Mesendoderm (in vitro differentiated cells): ENCODE data around the gene ARHGAP26.

ENCODE experiments used
- DNase-seq: peaks from one replicate; pipeline ENCODE4 v3.0.0; 2013
- H2AK5ac ChIP-seq: 2 replicates; pipeline ENCODE4 v1.6.1; 2013; ENCODE audit warnings: low read length, inconsistent platforms
- H2BK120ac ChIP-seq: 2 replicates; pipeline ENCODE4 v1.6.1; 2013; ENCODE audit warnings: low read depth, mild to moderate bottlenecking, low read length, moderate library complexity, mixed read lengths
- H2BK15ac ChIP-seq: replicated peaks from 2 replicates; pipeline ENCODE4 v1.6.1; 2013; ENCODE audit warnings: low read depth, mild to moderate bottlenecking, moderate library complexity
- H2BK5ac ChIP-seq: 2 replicates; pipeline ENCODE4 v1.6.1; 2013; ENCODE audit warnings: low read length, inconsistent platforms
- H3K18ac ChIP-seq: 2 replicates; pipeline ENCODE4 v1.6.1; 2013; ENCODE audit warnings: mild to moderate bottlenecking, low read length, mixed read lengths
- H3K23ac ChIP-seq: one replicate; pipeline ENCODE4 v1.6.1; 2013; ENCODE audit warnings: low read length
- H3K27ac ChIP-seq: 2 replicates; pipeline ENCODE4 v1.5.1; 2013; ENCODE audit warnings: low read depth, mild to moderate bottlenecking, inconsistent platforms, low read length, moderate library complexity
- H3K27me3 ChIP-seq: 2 replicates; pipeline ENCODE4 v1.6.1; 2013; ENCODE audit warnings: low read length, control low read depth, mild to moderate bottlenecking, inconsistent platforms; ENCODE audit not compliant: insufficient read depth, poor library complexity
- H3K36me3 ChIP-seq: 2 replicates; pipeline ENCODE4 v1.6.1; 2013; ENCODE audit warnings: low read length, inconsistent platforms; ENCODE audit not compliant: control insufficient read depth, insufficient read depth
- H3K4ac ChIP-seq: one replicate; pipeline ENCODE4 v1.6.1; 2013; ENCODE audit warnings: low read depth, mild to moderate bottlenecking, low read length, moderate library complexity
- H3K4me1 ChIP-seq: 2 replicates; pipeline ENCODE4 v1.6.1; 2013; ENCODE audit warnings: low read depth, low read length, inconsistent platforms; ENCODE audit not compliant: control insufficient read depth
- H3K4me2 ChIP-seq: 2 replicates; pipeline ENCODE4 v1.6.1; 2013; ENCODE audit warnings: low read length
- H3K4me3 ChIP-seq: 2 replicates; pipeline ENCODE4 v1.5.1; 2013; ENCODE audit warnings: mild to moderate bottlenecking, low read length
- H3K56ac ChIP-seq: one replicate; pipeline ENCODE4 v1.6.1; 2013; ENCODE audit warnings: low read length
- H3K79me1 ChIP-seq: 2 replicates; pipeline ENCODE4 v1.6.1; 2013; ENCODE audit warnings: low read length, inconsistent platforms
- H3K79me2 ChIP-seq: 2 replicates; pipeline ENCODE4 v1.6.1; 2013; ENCODE audit warnings: mild to moderate bottlenecking, low read length; ENCODE audit not compliant: control insufficient read depth, insufficient read depth
- H3K9ac ChIP-seq: 2 replicates; pipeline ENCODE4 v1.6.1; 2013; ENCODE audit warnings: low read length, inconsistent platforms
- H4K5ac ChIP-seq: one replicate; pipeline ENCODE4 v1.6.1; 2013; ENCODE audit warnings: low read length
- H4K8ac ChIP-seq: one replicate; pipeline ENCODE4 v1.6.1; 2013; ENCODE audit warnings: low read depth, mild to moderate bottlenecking, control low read depth, low read length, moderate library complexity
- WGBS: extraction: QIAGEN DNeasy Blood & Tissue Kit; methylation state at CpG from one replicate; pipeline ENCODE4 v1.1.7; 2013; ENCODE audit warnings: low lambda C conversion rate, missing lambda C conversion rate; ENCODE audit not compliant: insufficient coverage; ENCODE audit errors: extremely low coverage; 5-methylcytosine and 5-hydroxymethylcytosine counted together

The ARHGAP26 gene

DNA sequence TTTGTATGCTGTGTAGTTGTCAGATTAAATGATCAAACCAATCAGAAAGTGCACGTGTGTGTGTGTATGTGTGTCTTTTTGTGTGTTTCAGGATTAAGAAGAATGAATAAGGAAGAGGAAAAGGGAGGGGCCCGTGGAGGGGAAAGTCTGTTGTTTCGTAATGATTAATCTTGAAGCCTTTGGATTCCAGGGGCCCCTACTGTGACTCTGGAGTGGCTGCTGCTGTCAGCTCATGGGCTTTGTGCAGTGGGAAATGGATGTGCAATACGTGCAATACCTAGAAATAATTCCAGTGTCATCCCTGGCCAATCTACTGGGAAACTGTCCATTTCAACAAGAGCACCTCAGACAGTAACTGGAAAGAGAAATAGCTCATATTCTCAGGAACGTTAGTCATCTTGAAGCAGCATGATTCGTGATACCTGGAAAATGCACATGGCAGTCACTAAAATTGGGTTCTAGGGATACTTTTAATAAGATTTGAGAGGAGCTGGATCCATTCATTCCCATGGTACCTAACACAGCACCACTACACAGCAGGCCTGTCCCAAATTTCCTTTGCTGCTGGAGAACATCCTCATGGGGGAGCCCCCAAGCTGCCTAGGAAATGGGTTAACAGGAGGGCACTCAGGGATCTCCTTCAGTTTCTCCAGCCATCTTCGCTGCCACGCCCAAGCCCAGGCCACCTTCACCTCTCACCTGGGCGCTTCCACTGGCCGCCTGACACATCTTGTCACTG lies 447.1 kb downstream of the ARHGAP26 start:
- Histone ChIP-seq H3K4ac (no peak overlapping the region), H3K27ac (no peak overlapping the region), H3K9ac (no peak overlapping the region), H3K4me2 (no peak overlapping the region), H3K56ac (peak overlapping the region; percentile 44), H2AK5ac (peak overlapping the region; percentile 49), H2BK5ac (peak overlapping the region; percentile 77), H3K79me1 (no peaks in the 10 kb centered on the region), H3K18ac (peak overlapping the region; percentile 71), H3K23ac (no peak overlapping the region), H3K4me3 (no peak overlapping the region), H4K5ac (no peak overlapping the region), H3K27me3 (no peaks in the 10 kb centered on the region), H3K79me2 (no peaks in the 10 kb centered on the region), H3K4me1 (peaks cover 26% of the 10 kb centered on the region), H3K36me3 (no peaks in the 10 kb centered on the region), H4K8ac (no peak overlapping the region), H2BK120ac (no peak overlapping the region), H2BK15ac (no peak overlapping the region)
- whole genome bisulfite sequencing = no CpG with 5 or more reads among the region's 10 CpGs
- peak; percentile 23 for DNase-seq

DNA sequence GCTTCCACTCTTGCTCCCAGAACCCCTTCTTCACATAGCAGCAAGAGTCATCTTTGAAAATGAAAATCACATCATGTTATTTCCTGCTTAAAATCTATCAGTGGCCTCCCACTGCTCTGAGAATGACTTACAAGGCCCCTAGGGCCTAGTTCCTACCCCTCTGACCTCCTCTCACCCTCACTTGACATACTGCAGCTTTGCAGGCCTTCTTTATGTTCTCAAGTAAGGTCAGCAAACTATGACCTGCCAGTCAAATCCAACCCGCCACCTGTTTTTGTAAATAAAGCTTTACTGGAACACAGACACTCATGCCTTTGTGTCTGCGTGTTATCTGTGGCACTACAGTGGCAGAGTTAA lies 447.6 kb downstream of the ARHGAP26 start:
- Histone ChIP-seq H3K79me1 (no peaks in the 10 kb centered on the region), H4K8ac (no peak overlapping the region), H3K18ac (peak overlapping the region; percentile 71), H2AK5ac (no peak overlapping the region), H2BK15ac (no peak overlapping the region), H3K23ac (no peak overlapping the region), H3K56ac (peak overlapping the region; percentile 56), H3K4me2 (no peak overlapping the region), H4K5ac (no peak overlapping the region), H2BK120ac (peak overlapping the region; percentile 54), H3K79me2 (no peaks in the 10 kb centered on the region), H2BK5ac (peak overlapping the region; percentile 77), H3K36me3 (no peaks in the 10 kb centered on the region), H3K4me3 (no peak overlapping the region), H3K27ac (no peak overlapping the region), H3K4me1 (peaks cover 26% of the 10 kb centered on the region), H3K4ac (no peak overlapping the region), H3K9ac (no peak overlapping the region), H3K27me3 (no peaks in the 10 kb centered on the region)
- no CpG with 5 or more reads among the region's 2 CpGs for WGBS
- DNase-seq = peak; percentile 43

DNA sequence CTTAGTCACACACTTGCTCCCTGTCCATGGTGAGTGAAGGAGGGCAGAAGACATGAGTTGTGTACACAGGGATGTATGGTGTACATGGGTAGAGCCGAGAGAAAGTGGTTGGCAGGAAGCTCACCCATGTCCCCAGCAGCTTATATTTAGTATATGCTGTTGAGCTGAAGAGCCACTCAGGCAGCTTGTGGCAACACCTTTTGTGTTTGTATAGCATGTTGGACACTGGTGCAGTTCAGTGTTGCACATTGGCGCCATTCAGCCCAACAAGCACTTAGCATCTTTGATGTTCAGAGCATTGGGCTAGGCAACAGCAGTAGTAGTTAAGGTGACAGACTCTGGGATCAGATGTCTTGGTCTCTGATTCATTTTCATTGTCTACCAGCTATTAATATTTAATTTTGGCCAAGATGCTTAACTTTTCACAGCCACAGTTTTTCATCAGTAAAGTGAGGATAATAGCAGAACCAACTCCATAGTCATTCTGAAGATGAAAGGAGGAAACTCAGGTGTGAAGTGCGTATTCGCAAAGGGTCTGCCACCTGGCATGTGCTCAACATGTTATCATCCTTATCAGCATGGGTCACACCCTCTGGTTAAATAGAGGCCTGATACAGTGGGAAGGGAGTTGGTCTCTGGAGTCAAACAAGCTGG lies 448.5 kb downstream of the ARHGAP26 start:
- H3K27me3 ChIP-seq = no peaks in the 10 kb centered on the region
- DNase-seq = peak; percentile 88
- peak overlapping the region; percentile 56 for H3K56ac ChIP-seq
- H3K4me2 ChIP-seq = no peak overlapping the region
- H3K18ac ChIP-seq = peak overlapping the region; percentile 69
- H2BK120ac ChIP-seq = peak overlapping the region; percentile 54
- H3K79me2 ChIP-seq = no peaks in the 10 kb centered on the region
- no peak overlapping the region for H3K23ac ChIP-seq
- no peak overlapping the region for H3K4me3 ChIP-seq
- H3K27ac ChIP-seq = peak overlapping the region; percentile 57
- H3K4me1 ChIP-seq = peaks cover 21% of the 10 kb centered on the region
- no peak overlapping the region for H4K5ac ChIP-seq
- no peak overlapping the region for H3K9ac ChIP-seq
- no peak overlapping the region for H4K8ac ChIP-seq
- no peak overlapping the region for H2BK15ac ChIP-seq
- H3K79me1 ChIP-seq = no peaks in the 10 kb centered on the region
- no peaks in the 10 kb centered on the region for H3K36me3 ChIP-seq
- H2AK5ac ChIP-seq = peak overlapping the region; percentile 28
- no peak overlapping the region for H3K4ac ChIP-seq
- peak overlapping the region; percentile 77 for H2BK5ac ChIP-seq
- WGBS = no CpG with 5 or more reads among the region's 4 CpGs

DNA sequence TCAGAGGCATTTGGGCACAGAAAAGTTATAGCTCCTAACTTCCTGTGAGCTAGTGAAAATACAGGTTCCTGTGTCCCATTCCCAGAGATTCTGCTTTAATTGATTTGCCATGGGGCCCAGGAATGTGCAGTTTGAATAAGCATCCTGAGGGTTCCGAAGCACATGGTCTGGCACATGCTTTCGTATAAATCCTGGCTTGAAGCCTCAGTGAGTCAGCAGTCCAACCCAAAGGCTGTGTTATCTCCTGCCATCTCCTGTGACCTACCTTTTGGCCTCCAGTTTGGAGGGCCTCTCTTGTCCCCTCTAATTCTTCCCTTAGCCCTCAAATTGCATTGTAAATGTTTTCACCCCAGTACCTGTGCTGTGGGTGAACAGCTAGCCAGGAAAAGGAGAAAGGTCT lies 449.5 kb downstream of the ARHGAP26 start:
- Histone ChIP-seq H3K79me1 (no peaks in the 10 kb centered on the region), H4K5ac (peak overlapping the region; percentile 44), H2BK120ac (no peak overlapping the region), H2BK5ac (peak overlapping the region; percentile 61), H3K4ac (no peak overlapping the region), H3K27ac (no peak overlapping the region), H3K9ac (no peak overlapping the region), H3K4me2 (no peak overlapping the region), H3K4me1 (peaks cover 17% of the 10 kb centered on the region), H3K27me3 (no peaks in the 10 kb centered on the region), H3K4me3 (no peak overlapping the region), H3K56ac (peak overlapping the region; percentile 40), H3K36me3 (no peaks in the 10 kb centered on the region), H2BK15ac (no peak overlapping the region), H3K79me2 (no peaks in the 10 kb centered on the region), H3K18ac (peak overlapping the region; percentile 22), H2AK5ac (peak overlapping the region; percentile 63), H4K8ac (no peak overlapping the region), H3K23ac (no peak overlapping the region)
- no CpG with 5 or more reads among the region's 2 CpGs for WGBS
- DNase-seq = peak; percentile 39

DNA sequence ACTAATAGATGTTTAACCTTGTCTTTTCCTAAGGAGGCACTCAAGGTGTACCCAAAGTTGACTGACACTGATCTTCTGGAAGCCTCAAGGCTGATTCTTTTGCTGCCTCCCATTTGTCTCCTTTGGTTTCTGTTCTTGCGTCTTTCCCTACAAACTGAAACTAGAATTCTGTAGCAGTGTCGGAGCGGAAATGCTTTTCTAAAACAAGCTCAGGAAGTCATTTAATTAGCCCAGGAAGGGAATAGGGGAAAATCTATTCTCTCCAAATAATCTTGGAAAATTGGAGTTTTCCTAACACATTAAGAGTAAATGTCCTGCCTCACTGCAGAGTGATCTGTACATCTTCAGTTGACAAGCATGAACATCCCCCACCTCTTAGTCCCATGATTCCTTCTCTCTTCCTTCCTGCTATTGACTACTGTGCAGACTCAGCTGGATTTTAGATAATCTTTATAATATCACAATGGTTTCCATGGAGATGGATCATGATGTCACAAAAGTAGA lies 450.6 kb downstream of the ARHGAP26 start:
- Histone ChIP-seq H2BK15ac (no peak overlapping the region), H3K79me2 (no peaks in the 10 kb centered on the region), H3K27me3 (no peaks in the 10 kb centered on the region), H3K4me3 (no peak overlapping the region), H3K27ac (no peak overlapping the region), H2BK120ac (no peak overlapping the region), H3K23ac (no peak overlapping the region), H4K5ac (no peak overlapping the region), H3K4me1 (peaks cover 17% of the 10 kb centered on the region), H3K18ac (peak overlapping the region; percentile 16), H3K79me1 (no peaks in the 10 kb centered on the region), H3K56ac (no peak overlapping the region), H2BK5ac (no peak overlapping the region), H3K9ac (no peak overlapping the region), H3K4ac (no peak overlapping the region), H3K4me2 (no peak overlapping the region), H2AK5ac (peak overlapping the region; percentile 71), H3K36me3 (no peaks in the 10 kb centered on the region), H4K8ac (no peak overlapping the region)
- DNase-seq = no peak
- no CpG with 5 or more reads among the region's 3 CpGs for WGBS
